HG03439 (cell line): ENCODE measurements around the gene BTLA.
"Not testable (repeated sequence)": the region's sequence is repeated elsewhere in the genome, so short reads cannot be mapped to it uniquely, and the experiment has no call there.

Source experiments
- ATAC-seq: cut with Tn5 transposase; IDR thresholded peaks from one replicate; pipeline ENCODE4 v1.9.1; 2021; ENCODE audit warnings: mild to moderate bottlenecking, moderate library complexity; ENCODE audit not compliant: unreplicated experiment

Gene BTLA, protein sequence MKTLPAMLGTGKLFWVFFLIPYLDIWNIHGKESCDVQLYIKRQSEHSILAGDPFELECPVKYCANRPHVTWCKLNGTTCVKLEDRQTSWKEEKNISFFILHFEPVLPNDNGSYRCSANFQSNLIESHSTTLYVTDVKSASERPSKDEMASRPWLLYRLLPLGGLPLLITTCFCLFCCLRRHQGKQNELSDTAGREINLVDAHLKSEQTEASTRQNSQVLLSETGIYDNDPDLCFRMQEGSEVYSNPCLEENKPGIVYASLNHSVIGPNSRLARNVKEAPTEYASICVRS

DNA sequence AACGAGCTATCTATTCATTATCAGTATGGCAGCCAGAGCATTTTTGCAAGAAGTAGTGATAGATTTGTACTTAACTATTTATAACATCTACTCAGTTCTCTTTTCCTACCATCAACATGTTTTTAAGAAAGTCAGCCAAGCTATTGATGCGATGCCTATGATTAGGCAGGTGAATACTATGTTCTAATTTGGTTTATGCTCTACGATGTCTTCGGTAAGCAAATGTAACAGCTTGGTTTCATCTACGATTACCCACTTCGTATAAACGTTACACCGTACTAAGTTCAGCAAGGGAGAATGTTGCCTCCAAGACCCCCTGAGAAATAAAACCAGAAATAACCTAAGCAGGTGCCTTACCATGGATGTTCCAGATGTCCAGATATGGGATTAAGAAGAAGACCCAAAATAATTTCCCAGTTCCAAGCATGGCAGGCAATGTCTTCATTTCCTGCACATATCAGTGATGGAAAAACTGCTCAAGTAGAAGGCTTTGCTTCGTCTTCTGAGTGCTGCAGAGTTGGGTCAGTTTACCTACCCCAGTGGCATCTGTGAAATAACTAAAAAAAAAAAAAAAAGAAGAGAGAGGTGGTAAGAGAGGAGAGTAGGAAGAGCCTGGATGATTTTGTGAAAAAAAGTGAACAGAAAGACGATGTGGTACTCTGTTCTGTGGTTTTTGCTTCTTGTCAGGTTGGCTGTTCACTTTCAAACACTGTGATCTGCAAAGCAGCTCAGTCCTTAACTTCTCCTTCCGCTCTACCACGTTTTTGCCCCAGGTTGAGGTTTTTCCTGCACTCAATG, at the start of gene BTLA:
Gene BTLA, minus strand, starts transcription at position 559 of the 798 bp plus-strand sequence. Its CDS starts 114 bp downstream, at position 445.
- peak; percentile 38 for ATAC-seq

DNA sequence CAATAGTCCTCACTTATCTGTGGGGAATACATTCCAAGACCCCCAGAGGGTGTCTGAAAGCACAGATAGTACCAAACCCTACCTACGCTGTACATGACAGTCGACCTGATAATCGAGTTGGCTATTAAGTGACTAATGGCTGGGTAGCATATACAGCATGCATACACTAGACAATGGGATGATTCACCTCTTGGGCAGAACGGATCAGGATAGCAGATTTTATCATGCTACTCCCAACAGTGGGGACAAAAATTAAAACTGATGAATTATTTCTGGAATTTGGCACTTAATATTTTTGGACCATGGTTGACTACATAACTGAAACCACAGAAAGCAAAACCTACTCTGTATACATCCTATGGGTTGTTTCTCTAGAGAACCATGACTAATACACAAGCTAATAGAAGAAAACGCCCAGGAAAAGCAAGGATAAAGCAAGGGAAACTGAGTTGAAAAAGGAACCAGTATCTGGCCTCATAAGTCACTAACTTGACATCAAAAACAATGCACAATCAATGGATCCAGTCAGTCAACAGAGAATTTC, 47.0 kb upstream of the BTLA start:
- ATAC-seq: no peak

DNA sequence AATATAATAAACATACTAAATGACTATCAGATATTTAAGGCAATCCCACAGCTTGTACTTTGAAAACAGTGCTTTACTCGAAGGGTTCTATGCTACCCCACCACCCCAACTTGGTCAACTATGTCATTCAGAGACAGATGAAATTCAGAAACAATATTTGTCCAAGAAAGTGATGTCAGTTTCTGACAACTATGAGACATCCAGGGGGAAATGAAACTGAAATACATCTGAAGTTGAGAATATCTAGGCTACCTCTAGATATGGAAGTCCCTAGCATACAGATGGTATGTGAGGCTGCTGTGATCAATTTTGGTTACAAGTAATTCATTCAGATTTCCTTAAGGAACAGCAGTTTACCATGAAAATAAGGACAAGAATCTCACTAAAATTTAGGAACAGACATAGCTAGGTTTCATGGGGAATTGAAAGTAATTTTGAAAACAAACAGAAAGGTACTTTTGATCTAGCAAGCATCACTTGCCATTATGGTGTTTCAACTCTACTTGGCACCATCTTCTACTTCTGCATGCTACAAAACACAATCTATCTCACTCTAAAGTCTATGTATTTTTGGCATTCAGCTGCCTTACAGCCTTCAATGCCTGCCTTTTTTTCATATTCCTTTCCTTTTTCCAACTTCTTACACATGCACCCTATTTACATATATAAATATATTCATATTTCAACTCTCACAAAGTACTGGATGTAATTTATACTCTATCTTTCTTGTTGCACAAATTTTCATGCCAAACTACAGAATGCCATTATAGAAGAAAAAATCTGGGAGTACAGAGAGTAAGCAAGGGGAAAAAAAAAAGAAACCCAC, 40.8 kb upstream of the BTLA start:
- ATAC-seq: peak; percentile 81

DNA sequence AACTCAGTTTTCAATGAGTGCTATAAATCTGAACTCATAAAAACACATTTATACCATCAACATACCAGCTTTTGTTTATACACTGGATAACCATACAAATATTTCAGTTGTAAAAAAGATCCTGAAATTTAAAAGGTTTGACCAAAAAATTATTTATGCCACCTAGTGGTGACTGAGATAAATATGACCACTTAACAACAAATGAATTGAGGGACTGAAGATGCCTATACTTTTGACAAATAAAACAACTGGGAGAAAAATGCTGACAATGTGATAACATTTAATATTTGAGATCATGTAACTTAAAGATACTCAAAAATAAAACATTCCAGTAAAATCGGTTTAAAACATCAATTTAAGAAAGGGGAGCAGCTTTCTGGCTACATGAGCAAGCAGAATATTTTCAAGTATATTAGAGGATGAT, 32.1 kb upstream of the BTLA start:
- no peak for ATAC-seq

DNA sequence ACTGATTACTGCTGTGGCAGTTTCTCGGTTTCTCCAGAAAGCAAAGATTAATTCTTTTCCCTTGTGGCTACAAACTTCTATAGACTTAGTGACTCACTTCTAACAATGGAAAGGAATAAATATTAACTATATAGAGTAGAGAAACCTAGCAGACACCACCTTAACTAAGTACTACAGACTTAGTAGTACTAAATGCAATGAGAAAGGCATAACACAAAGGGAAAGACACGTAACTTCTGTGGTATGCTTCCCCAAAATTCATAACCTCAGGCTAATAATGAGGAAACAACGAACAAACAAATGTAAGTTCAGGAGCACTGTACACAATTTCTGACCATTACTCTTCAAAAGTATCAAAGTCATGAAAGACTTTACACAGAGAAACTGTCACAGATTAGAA, 31.3 kb upstream of the BTLA start:
- no peak for ATAC-seq

DNA sequence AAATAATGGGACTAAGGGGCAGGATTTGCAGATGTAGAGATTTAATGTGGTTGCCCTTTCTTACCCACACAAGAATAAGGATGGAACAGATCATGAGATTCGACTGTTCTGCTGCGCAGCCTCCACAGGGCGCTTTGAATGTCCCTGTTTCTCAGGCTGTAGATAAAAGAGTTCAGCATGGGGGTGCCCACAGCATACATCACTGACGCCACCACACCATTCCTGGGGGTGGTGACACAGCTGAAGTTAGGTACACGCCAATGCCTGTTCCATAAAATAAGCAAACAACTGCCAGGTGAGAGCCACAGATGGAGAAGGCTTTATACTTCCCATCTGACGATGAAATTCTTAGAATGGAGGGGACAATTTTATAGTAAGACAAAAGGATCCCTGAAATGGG, 24.9 kb upstream of the BTLA start:
- not testable (repeated sequence) for ATAC-seq

DNA sequence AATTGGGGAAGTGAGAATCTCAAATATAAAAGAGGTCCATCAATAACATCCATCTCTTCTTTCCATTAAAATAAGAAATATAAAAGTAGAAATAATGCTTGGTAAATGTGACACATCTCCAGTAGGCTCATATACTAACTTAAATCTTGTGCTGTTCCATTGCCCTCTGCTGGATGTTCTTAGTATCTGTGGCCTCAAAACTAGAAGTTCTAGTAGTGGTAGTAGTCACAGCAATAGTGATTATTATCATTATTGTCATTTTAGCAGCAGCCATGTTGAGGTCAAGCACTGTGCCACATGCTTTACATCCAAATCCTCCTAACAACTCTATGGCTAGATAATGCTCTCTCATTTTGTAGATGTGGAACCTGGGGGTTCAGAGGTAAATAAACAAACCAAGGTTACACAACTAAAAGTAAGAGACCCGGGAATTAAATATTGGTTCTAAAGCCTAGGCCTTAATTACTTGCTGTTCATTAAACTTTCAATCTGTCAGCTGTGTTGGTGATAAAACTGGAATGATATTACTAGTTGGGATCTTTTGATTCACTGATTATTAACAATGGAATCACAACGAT, 20.2 kb upstream of the BTLA start:
- ATAC-seq: peak; percentile 55

DNA sequence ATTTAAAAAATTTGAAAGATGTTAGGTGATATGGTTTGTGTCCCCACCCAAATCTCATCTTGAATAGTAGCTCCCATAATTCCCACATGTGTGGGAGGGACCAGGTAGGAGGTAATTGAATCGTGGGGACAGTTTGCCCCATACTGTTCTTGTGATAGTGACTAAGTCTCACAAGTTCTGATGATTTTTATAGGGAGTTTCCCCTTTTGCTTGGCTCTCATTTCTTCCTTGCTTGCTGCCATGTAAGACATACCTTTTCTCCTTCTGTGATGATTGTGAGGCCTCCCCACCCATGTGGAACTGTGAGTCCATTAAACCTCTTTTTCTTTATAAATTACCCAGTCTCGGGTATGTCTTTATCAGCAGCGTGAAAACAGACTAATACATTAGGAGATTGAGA, 19.7 kb upstream of the BTLA start:
- ATAC-seq: not testable (repeated sequence)

DNA sequence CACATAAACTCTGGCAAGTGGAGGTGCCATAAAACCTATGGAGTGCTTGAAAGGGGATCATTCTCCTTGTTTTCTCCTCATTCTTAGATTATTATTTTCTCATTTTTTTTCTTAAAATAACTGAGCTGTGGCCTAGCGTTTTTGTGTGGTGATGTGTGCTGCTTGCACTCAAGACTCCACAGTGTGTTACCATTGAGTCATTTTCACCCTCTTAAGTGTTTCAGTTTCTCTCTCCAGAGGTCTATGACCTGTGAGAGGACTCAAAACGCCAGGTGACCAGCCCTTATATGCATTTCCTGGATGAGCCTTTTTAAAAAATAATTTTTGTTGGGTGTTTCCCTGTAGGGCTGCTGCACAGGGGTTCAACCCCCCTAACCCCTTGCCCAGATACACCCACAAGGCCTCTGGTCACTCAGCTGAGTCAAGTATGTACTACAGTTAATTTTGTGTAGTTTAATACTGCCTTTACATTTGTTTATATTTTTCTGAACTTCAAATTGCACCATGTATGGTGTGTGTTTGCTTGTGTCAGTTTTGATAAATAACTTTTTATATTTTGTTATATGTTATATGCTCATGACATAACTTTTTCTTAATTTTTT, 15.4 kb upstream of the BTLA start:
- ATAC-seq: peak; percentile 99

DNA sequence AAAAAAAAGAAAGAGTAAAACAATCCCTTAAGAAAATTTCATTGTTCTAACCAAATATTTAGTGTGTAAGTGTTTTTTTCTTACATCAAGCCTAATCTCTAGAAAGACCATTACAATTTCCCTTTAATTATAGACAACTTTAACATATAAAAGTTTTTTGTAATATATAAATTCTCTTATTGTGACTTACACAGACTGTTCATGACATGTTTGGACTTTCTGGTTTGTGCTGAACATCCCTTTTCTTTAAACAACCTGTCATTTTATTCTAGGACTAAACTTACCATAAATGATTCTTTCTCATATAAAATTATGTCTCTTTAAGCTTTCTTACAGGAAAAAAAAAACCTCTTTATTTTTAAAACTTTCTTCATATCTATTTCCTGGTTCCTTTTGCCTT, 13.0 kb upstream of the BTLA start:
- ATAC-seq: no peak

DNA sequence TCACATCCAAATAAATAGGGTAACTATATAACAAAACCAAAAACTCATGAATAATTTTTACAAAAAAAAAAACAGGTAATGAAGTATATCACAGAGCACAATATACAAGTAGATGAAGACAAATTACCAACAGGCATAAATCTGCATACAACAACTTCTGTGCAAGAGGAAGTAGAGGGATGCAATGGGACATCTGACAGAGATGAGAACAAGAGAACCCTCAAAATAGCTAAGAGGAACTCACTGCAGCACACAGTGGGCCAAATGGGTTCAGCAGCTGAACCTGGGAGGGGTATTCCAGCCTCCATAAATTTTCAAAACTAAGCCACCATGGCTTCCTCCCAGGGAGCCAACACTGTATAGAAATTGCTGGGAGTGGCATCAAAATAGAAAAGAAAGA, 9.6 kb upstream of the BTLA start:
- ATAC-seq: no peak

DNA sequence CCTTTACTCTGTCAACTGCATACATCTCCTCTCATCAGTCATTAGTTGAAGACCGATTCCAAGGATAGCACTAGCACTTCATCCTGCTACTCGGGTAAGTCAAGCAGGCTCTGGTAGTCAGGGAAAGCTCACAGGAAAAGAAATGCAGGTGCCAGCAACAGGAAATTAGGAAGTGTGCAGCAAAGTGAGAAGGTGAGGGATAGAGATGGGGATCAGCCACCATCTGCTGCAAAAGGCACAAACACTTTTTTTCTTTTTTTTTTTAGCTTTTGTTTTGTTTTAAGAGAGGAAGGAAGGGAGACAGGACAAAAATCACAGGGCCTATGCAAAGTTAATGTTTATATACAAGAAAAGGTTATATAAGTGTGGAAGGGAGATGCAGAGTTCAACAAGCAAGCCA, 9.0 kb upstream of the BTLA start:
- ATAC-seq: no peak

DNA sequence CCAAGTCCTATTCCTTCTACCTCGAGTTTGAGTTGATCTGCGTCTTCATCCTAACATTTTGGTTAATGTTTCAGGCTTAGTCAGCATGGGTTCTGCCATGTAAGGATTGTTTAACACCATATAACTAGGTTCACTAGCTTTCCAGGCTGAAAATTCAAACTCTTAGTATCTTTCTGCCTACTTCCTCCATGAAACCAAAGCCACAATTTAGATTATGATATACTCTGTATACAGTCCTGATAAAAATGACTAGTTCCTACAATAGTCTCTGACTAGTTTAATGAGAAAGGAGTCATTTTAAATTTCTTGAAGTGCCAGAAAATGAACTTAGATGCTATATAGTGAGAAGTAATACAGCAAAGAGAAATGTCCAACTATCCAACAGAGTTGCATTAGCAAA, 6.6 kb upstream of the BTLA start:
- no peak for ATAC-seq

DNA sequence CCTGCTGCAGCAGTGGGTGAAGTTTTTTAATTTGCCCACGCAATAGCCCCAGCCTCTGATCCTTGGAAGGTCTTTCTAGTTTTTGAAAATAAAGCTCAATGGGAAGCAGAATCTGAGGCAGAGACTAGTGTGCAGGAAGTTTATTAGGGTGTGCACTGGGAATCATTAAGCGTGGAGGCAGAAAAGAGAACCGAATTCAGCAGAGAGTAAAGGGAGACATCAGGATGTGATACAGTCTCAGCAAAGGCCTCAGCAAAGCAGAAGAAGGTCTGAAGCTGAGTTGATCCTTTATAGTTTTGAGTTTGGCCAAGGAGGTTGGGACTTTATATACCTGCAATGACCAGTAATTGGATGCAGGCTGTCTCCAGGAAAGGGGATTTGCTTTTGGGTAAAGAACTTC, 4.9 kb upstream of the BTLA start:
- ATAC-seq: no peak

DNA sequence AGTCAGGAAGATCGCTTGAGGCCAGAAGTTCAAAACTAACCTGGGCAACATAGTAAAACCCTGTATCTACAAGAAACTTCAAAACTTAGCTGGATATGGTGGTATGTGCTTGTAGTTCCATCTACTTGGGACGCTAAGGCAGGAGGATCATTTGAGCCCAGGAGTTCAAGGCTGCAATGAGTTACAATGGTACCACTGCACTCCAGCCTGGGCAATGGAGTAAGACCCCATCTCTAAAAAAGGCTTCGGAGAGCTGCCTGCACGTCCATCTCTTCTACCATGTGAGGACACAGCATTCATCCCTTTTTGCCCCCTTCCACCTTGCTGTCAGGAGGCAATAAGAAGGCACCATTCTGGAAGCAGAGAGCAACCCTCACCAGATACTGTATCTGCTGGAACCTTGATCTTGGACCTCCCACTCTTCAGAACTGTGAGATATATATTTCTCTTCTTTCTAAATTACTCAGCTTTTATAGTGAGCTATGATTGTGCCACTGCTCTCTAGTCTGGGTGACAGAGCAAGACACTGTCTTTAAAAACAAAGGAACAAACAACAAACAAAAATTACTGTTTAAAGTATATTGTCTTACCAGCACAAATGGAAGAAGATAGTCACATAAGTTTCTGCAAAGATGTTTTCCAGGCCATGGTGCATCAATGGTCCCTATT, 4.2 kb upstream of the BTLA start:
- no peak for ATAC-seq

DNA sequence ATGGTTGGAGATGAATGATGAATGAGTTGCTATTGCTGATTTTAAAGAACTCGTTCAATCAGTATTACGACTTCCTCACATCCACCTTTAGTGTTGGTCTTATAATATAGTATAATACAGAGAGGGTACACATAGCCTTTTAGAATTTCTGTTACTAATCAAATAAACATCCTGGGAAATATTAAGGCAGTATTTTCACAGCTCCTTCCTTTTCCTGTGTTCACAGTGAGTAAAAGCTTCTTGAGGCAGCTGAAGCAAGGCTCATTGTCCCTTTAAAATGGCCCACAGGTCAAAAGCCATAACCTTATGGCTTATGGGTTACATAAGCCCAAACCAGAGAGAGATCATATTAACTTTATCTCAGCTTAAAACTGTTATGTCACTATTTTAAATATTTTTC, 1.3 kb upstream of the BTLA start:
- no peak for ATAC-seq

DNA sequence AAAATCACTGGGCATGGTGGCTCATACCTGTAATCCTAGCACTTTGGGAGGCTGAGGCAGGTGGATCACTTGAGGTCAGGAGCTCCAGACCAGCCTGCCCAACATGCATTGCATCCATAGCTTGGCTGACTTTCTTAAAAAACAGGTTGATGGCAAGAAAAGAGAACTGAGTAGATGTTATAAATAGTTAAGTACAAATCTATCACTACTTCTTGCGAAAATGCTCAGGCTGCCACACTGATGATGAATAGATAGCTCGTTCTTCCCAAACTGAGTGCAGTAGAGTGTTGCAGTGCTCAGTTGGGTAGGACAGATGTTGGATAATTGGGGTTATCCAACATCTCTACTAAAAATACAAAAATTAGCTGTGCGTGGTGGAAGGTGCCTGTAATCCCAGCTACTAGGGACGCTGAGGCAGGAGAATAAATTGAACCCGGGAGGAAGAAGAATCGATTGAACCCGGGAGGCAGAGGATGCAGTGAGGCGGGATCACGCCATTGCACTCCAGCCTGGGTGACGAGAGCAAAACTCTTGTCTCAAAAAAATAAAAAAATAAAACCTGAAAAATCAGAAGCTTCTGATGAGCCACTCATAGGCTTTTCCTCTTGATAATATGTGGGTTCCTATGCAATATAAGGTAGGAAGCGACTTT, 1.2 kb downstream of the BTLA start:
- no peak for ATAC-seq

DNA sequence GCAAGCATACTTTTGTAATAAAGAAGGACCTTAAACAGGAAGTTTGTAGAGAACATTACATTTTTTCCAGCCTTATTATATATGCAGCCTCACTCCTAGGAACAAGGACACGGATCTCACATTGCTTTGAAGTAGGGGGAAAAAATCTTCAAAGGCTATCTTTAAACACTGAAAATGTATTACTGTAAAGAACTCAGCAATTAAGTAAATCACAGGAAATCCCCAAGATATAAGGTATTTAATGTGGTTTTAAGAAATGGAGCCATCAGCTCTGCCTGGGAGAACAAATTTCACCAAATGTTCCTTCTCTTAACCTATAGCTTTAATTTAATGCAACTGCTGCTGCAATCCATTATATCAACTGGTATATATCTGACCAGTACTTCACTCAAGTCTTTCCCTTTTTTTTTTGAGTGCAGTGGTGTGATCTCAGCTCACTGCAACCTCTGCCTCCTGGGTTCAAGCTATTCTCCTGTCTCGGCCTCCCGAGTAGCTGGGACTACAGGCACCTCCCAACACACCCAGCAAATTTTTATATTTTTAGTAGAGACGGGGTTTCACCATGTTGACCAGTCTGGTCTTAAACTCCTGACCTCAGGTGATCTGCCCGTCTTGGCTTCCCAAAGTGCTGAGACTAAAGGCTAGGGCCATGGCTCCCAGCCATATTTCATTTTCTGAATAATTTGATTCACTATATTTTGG, 2.8 kb downstream of the BTLA start:
- no peak for ATAC-seq

DNA sequence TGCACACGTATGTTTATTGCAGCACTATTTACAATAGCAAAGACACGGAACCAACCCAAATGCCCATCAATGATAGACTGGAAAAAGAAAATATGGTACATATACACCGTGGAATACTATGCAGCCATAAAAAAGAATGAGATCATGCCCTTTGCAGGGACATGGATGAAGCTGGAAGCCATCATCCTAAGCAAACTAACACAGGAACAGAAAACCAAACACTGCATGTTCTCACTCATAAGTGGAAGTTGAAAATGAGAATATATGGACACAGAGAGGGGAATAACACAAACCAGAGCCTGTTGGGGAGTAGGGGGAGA, 4.9 kb downstream of the BTLA start:
- ATAC-seq: not testable (repeated sequence)
